ENCODE data around the gene PTPN5.

The PTPN5 gene

GRCh38 chr11:18773681-18774080 is 17.9 kb downstream of the PTPN5 start:
- no peak for TF ChIP-seq CTCF (IDR thresholded peaks at IDR 0.05)
- Histone ChIP-seq H3K9ac (no peak overlapping the region), H3K4me3 (ENCODE audit: low read depth, low read length) (no peak overlapping the region)

GRCh38 chr11:18773104-18773503 is 18.5 kb downstream of the PTPN5 start:
- H3K79me2 ChIP-seq, result no peaks in the 10 kb centered on the region
- no peak for TF ChIP-seq CTCF (IDR thresholded peaks at IDR 0.05)
- no peaks in the 10 kb centered on the region for H3K4me1 ChIP-seq
- H3K4me2 ChIP-seq (ENCODE audit: low read length), result no peak overlapping the region
- H3K9ac ChIP-seq, result no peak overlapping the region
- no peak overlapping the region for H3K4me3 ChIP-seq (ENCODE audit: low read depth, low read length)
- no peak overlapping the region for H2AFZ ChIP-seq
- H3K36me3 ChIP-seq (ENCODE audit: control insufficient read depth, insufficient read depth, low read length), result no peaks in the 10 kb centered on the region
- no peaks in the 10 kb centered on the region for H3K27me3 ChIP-seq (ENCODE audit: control insufficient read depth, insufficient read depth, low read length)
- no peak overlapping the region for H3K27ac ChIP-seq
- H3K9me3 ChIP-seq (ENCODE audit: control insufficient read depth, low read length), result no peaks in the 10 kb centered on the region

More at GRCh38 chr11:18773681-18774080, 17.9 kb downstream of the PTPN5 start:
- H3K79me2 ChIP-seq, result no peaks in the 10 kb centered on the region
- no peak overlapping the region for H3K27ac ChIP-seq
- H3K9me3 ChIP-seq (ENCODE audit: control insufficient read depth, low read length), result no peaks in the 10 kb centered on the region
- no peaks in the 10 kb centered on the region for H3K4me1 ChIP-seq
- no peak overlapping the region for H3K4me2 ChIP-seq (ENCODE audit: low read length)
- no peaks in the 10 kb centered on the region for H3K27me3 ChIP-seq (ENCODE audit: control insufficient read depth, insufficient read depth, low read length)
- no peak overlapping the region for H2AFZ ChIP-seq
- no peaks in the 10 kb centered on the region for H3K36me3 ChIP-seq (ENCODE audit: control insufficient read depth, insufficient read depth, low read length)

- no peak overlapping the region for H3K27ac ChIP-seq
- H3K4me3 ChIP-seq (ENCODE audit: low read depth, low read length), result no peak overlapping the region
- no peaks in the 10 kb centered on the region for H3K27me3 ChIP-seq (ENCODE audit: control insufficient read depth, insufficient read depth, low read length)
- H3K9me3 ChIP-seq (ENCODE audit: control insufficient read depth, low read length), result no peaks in the 10 kb centered on the region
- no peak for TF ChIP-seq CTCF (IDR thresholded peaks at IDR 0.05)
- H3K4me2 ChIP-seq (ENCODE audit: low read length), result no peak overlapping the region
- no peak overlapping the region for H3K9ac ChIP-seq
- H3K36me3 ChIP-seq (ENCODE audit: control insufficient read depth, insufficient read depth, low read length), result no peaks in the 10 kb centered on the region
- H3K4me1 ChIP-seq, result no peaks in the 10 kb centered on the region
- H2AFZ ChIP-seq, result no peak overlapping the region
- no peaks in the 10 kb centered on the region for H3K79me2 ChIP-seq
These were observed 19.4 kb downstream of the PTPN5 start for GRCh38 chr11:18772211-18772610.

GRCh38 chr11:18771266-18772035 is 20.1 kb downstream of the PTPN5 start:
- H3K9me3 ChIP-seq (ENCODE audit: control insufficient read depth, low read length), result no peaks in the 10 kb centered on the region
- H3K4me3 ChIP-seq (ENCODE audit: low read depth, low read length), result no peak overlapping the region
- H3K27me3 ChIP-seq (ENCODE audit: control insufficient read depth, insufficient read depth, low read length), result no peaks in the 10 kb centered on the region
- no peak overlapping the region for H3K4me2 ChIP-seq (ENCODE audit: low read length)
- H3K27ac ChIP-seq, result no peak overlapping the region
- no peaks in the 10 kb centered on the region for H3K36me3 ChIP-seq (ENCODE audit: control insufficient read depth, insufficient read depth, low read length)
- H3K79me2 ChIP-seq, result no peaks in the 10 kb centered on the region
- no peaks in the 10 kb centered on the region for H3K4me1 ChIP-seq
- TF ChIP-seq CTCF (IDR thresholded peaks at IDR 0.05), result no peak
- no peak overlapping the region for H2AFZ ChIP-seq
- H3K9ac ChIP-seq, result no peak overlapping the region

Measured in parathyroid adenoma (tissue), 2 donors.